Measurements from ENCODE around the gene ZCCHC3.
"Not testable (repeated sequence)": the region's sequence is repeated elsewhere in the genome, so short reads cannot be mapped to it uniquely, and the experiment has no call there.

Gene ZCCHC3

GRCh38 chr20:313948-314347 lies 16.6 kb downstream of the ZCCHC3 start:
- DNase-seq (ENCODE audit: low read depth): no peak

DNA sequence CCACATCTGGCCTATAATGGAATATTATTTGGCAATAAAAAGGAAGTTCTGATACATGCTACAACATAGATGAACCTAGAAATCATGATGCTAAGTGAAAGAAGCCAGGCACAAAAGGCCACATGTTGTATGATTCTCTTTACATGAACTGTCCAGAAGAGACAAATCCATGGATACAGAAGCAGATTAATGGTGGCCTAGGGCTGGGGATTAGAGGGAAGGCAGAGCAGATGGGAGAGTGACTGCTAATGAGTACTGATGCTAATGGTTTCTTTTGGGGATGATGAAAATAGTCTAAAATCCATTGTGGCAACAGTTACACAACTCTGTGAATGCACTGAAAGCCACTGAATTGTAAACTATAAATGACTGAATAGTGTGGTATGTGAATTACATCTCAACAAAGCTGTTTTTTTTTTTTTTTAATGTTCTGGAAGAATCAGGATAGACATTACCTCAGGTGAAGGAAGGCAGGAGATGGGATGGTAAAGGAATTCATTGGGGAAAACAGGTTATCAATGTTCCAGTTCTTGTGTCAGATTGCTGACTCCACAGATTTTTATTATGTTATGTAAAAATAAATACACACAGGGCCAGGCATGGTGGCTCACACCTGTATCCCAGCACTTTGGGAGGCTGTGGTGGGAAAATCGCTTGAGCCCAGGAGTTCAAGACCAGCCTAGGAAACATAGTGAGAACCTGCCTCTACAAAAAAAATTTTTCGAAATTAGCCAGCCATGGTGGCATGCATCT lies 19.1 kb downstream of the ZCCHC3 start:
- no peak for DNase-seq (ENCODE audit: low read depth)

DNA sequence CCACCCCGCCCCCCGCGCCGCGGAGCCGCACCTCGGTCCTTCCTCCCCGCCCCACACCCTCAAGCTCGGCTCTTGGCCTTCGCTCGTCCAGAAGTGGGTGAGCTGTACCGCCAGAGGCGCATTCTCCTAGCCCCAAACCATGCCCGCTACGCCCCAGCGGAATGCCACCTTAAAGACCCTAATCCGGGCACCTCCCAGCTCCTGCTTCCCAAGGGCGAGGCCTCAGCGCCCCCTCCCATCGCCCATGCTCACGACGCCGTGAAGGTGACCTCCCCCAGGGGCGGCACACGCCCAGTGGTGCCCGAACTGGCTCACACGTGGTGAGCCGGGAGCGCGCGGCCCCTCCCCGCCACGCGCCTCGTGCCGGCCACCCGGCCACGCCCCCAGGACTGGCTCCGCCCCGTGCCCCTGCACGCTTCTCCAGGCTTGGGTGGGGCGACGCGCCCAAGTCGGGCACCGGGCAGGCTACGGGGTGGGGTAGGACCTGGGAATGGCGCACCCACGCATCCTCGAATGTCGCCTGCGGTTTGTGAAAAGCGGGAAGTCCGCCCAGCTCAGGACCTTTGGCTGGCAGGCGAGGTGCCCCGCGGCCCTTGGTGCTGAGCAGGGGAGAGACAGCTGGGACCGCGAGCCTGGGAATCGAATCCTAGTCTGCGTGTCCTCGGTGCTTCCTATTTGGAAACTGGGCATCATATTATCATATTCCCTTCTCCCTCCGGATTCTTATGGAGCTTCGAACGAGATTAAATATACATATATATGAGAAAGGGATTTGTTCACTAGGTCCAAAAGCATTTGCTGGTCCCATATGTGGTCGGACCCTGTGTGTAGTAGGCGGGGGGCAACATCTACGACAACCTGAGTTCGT lies 27.0 kb downstream of the ZCCHC3 start:
- DNase-seq (ENCODE audit: low read depth): no peak

GRCh38 chr20:325045-325888 lies 27.9 kb downstream of the ZCCHC3 start, which contains the start of gene SOX12:
Gene SOX12 (plus strand): TSS chr20:325552. CDS start chr20:325925, 373 bp downstream.
- DNase-seq (ENCODE audit: low read depth): peak; percentile 80

GRCh38 chr20:325889-326644 lies 28.7 kb downstream of the ZCCHC3 start:
- DNase-seq (ENCODE audit: low read depth): no peak

GRCh38 chr20:326645-327185 lies 29.3 kb downstream of the ZCCHC3 start:
- no peak for DNase-seq (ENCODE audit: low read depth)

DNA sequence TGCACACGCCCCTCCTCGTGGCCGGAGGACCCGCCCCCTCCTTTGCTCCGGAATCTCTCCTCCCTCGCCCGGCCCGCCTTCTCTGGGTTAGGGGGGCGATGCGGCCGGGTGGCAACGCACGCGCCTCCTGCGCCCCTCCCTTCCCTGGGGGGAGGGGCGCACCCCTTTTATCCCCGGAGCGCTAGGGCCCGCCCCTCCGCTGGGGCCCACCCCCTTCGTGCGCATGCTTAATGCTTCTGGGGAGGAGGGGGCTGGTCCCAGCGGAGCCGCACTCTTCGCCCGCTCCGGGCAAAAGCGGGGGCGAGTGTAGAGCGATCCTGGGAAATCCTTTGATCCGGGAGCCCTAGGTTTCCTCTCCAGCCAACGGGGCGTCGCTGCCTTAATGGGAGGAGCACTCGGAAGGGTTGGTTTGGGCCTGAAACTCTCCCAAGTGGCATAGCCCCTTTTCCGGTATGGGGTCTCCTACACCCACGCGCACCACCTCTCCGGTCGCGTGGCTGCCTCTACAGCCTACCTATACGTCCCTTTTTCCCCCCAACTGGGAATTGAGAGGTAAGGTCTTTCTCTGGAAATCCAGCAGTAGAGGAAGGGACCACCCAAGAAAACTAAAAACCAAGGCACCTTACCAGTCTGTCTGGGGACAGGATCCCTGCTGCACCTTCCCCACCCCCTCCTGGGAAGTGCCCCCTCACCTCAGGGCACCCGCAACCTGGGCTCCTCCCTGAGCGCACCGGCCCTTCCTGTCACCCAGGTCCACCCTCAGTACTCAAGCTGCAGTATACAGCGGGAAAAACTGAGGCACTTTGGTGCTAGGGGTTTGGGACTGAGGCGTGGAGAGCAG lies 30.0 kb downstream of the ZCCHC3 start:
- DNase-seq (ENCODE audit: low read depth): peak; percentile 85

DNA sequence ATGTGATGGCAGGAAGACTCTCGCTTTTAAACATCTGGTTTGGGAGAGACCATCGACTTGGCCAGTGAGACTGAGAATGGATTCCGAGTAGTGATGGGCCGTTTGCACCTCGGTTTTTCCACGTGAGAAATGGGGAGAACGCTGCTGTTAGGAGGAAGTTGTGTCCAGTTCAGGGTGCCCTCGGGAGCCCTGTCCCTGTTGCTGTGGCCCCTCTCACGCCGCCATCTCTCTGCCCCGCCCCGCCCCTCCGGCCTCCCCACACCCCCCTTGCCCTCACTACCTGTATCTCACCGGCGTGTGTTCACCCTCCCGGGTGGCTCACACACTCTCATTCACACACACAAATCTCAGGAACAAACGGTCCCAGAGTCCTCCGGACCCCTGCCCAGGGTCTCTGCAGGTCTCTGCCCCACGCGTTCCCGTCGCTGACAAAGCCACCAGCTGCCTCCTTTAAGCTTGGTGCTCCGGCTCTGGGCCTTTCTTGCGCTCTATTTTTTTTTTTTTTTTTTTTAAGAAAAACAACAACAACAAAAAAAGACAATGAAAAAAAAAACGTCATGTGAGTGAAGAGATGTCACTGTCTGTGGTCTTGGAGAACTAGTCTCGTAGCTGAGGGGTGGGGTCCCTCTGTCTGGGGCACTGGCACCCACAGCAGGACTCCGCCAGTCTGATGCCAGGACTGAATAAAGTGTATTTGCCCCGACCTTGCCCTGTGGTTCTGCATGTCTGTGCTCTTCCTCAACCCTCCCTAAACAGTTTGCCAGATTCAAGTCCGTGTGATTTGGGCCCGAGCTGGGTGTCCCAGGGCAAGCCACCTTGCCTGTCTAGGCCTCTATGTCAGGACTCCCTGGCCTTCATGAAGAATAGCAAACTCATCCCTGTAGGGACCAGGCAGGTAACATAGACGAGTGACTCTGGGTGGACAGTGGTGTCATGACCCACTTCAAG lies 30.9 kb downstream of the ZCCHC3 start:
- no peak for DNase-seq (ENCODE audit: low read depth)

DNA sequence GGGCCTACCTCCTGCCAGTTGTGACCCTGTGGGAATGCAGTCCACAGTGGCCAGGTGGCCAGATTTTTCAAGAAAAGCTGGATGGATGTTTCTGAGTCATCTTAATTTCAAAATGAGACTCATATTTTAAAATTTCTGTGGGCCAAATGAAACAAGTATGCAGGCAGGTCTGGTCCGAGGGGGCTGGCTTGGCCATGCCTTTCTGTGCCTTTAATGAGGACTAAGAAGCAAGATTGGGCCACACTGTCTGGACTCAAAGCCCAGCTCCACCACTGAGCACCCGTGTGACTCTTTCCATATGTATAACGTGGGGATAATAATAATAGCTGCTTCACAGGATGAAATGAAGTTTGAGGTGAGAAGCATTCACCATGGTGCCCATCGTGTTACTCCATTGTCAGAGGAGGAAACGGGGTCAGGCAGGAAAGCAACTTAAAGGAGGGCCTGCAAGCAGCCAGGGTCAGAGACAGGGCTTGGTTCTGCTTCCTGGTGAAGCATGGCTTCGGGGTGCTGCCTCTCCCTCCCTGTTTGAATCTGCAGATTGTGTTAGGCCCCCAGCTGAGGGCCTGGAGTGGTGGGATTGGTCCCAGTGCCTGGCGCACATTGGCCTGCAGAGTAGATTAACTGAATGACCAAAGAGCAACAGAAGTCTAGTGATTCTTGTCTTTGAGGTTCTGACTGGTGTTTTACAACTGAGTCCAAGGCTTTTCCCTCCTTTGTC lies 31.8 kb downstream of the ZCCHC3 start:
- DNase-seq (ENCODE audit: low read depth): no peak

DNA sequence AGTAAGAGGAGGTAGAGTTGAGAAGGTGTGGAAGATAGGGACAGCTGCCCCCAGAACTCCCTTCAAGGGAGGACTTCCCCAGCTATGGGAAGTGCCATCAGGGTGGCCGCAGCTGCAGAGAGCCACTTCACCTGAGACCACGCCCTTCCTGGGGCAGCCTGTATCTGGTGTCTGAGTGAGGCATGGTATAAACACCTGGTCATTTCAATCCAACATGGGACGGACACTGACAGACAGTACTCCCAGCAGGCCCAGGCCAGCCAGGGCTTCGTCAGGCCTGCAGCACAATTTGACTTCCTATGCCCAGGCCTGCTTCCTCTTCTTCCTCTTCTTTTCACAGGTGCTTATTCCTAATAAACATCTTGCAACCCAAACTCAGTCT lies 32.5 kb downstream of the ZCCHC3 start:
- no peak for DNase-seq (ENCODE audit: low read depth)

GRCh38 chr20:330233-331149 lies 33.1 kb downstream of the ZCCHC3 start:
- DNase-seq (ENCODE audit: low read depth): no peak

DNA sequence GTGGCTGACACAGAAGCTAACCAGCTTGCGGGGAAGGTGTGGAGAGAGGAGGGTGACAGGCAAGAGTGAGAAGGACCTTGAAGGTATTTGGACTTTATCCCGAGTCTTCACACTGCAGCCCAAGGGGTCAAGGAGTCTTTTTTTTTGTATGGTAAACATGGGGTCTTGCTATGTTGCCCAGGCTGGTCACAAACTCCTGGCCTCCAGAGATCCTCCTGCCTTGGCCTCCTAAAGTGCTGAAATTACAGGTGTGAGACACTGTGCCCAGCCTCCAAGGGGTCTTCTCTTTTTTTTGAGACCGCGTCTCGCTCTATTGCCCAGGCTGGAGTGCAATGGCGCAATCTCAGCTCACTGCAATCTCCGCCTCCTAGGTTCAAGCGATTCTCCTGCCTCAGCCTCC lies 37.2 kb downstream of the ZCCHC3 start:
- DNase-seq (ENCODE audit: low read depth): no peak

- not testable (repeated sequence) for DNase-seq (ENCODE audit: low read depth)
Measured at GRCh38 chr20:336040-336439, 38.7 kb downstream of the ZCCHC3 start.

DNA sequence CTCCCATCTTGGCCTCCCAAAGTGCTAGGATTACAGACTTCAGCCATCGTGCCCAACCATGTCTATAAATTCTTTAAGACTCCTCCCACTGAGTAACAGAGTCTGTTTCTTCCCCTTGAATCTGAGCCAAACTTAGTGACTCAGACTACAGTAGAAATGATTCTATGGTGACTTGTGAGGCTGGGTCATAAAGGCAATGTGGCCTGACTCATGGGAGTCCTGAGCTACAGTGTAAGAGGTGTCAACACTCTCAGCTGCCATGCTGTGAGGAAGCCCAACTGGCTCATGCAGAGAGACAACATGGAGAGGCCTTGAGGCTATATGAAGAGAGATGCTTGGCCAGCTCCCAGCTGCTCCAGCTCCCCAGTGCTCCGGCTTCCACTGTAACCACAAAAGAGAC lies 44.3 kb downstream of the ZCCHC3 start:
- no peak for DNase-seq (ENCODE audit: low read depth)

DNA sequence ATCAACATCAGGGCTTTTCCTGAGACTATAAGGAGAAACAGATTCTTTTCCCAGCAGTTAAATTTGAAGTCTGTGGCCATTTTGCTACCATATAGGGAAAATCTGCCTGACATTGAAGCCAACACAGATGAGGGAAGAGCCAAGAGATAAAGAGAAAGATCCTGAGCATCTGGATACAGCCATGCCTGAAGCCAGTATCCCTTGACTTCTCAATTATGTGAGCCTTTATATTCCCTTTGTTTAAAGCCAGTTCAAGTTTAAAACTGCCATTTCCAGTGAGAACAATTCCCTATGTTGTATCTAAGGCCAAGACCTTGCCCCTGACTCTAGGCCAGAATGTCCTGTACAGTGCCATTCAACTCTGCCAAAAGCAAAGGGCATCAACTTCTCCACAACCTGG lies 45.7 kb downstream of the ZCCHC3 start:
- DNase-seq (ENCODE audit: low read depth): no peak

- no peak for DNase-seq (ENCODE audit: low read depth)
Measured at GRCh38 chr20:346033-346639, 48.8 kb downstream of the ZCCHC3 start.

Data from fibroblast of the conjunctiva (primary cell).